Stimulated activated CD8-positive, alpha-beta memory T cell treated with anti-CD3 and anti-CD28 coated beads, Interleukin-4, amount 100 ng/mL, for 1 hour (primary cell): ENCODE results near the gene CNPY4.

Source experiments
- DNase-seq, 2 donors: peaks; one replicate each; pipeline ENCODE4 v3.0.0-alpha.2; 2020; ENCODE audit warnings: low read depth in 2 of 2, low spot score in 1 of 2

Gene CNPY4, protein sequence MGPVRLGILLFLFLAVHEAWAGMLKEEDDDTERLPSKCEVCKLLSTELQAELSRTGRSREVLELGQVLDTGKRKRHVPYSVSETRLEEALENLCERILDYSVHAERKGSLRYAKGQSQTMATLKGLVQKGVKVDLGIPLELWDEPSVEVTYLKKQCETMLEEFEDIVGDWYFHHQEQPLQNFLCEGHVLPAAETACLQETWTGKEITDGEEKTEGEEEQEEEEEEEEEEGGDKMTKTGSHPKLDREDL

DNA sequence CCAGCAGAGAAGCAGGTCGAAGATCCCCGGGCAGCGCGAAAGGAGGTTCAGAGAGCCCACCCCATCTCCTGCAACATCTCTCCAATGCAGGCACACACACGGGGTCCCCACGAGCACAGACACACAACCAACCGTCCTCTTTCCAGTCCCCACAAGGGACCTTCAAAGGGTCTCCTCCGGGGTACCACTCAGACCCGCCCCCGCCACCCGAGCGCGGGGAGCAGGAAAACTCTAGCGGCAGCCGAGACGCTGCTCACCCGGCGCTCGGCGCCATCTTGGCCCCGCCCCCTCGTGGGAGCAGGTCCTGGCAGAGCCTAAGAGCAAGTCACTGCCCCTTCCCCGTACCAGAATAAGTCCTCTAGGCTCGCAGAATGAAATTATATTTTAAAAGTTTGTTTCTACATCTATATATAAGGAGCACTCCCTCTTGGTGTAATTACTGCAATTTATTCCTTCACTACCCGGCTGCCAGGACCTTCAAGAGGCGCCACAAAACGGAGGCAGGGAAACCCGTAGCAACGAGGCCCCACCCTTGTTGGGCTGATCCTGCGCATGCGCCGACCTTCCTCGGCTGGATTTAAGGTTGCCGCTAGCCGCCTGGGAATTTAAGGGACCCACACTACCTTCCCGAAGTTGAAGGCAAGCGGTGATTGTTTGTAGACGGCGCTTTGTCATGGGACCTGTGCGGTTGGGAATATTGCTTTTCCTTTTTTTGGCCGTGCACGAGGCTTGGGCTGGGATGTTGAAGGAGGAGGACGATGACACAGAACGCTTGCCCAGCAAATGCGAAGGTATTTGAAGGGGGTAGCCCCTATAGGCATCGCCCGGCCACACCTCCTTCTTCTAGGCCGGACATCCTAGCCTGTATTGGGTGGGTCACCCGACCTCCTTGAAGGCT, at the start of gene CNPY4, which contains the start of gene TAF6:
TSS of gene CNPY4 (plus strand) at position 563 of the 898 bp plus-strand sequence. CDS start at position 674, 111 bp downstream.
TSS of gene TAF6 (minus strand) at position 287 of the 898 bp plus-strand sequence. CDS start 5,149 bp downstream, outside the sequence.
- DNase-seq: peak; percentile 92 to 94

DNA sequence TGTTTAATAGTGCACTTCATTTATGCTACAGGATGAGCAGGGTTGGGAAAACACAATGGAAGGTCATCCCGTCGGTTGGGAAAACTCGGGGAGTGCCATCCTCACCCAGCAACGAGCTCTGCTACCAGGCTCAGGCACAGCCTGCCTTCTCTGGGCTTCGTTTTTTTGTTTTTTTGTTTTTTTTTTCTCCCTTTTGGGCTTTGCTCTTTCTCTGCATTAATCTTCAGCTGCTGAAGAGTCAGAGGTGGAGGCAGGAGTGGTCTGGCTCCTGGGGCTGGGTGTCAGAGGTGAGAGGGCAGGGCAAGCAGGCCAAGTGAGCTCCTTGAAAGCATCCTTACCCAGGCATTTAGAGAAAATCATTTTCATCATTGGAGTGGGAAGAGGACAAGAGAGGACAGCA, 49.4 kb upstream of the CNPY4 start:
- no peak for DNase-seq

GRCh38 chr7:100071018-100071723, 48.3 kb upstream of the CNPY4 start:
- no peak for DNase-seq

GRCh38 chr7:100072462-100072861, 47.0 kb upstream of the CNPY4 start:
- no peak for DNase-seq

GRCh38 chr7:100074841-100075240, 44.6 kb upstream of the CNPY4 start:
- no peak for DNase-seq

DNA sequence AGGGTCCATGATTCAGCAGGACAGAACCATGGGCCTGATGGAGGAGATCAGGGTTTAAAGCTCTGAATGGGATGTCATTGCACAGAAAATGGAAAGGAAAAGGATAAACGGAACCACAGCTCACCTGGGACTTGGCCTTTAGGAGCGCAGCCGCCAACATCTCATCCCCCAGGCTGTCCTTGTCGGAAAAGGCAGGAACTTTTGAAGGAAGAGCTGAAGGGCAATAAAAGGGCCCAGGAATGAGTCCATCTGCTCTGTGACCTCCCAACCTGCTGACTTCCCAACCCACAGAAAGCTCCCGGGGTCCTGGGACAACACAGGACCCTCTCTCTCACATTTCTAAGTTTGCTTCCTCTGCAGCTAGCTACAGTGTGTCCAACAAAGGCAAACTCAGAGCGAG, 44.0 kb upstream of the CNPY4 start:
- DNase-seq: no peak

DNA sequence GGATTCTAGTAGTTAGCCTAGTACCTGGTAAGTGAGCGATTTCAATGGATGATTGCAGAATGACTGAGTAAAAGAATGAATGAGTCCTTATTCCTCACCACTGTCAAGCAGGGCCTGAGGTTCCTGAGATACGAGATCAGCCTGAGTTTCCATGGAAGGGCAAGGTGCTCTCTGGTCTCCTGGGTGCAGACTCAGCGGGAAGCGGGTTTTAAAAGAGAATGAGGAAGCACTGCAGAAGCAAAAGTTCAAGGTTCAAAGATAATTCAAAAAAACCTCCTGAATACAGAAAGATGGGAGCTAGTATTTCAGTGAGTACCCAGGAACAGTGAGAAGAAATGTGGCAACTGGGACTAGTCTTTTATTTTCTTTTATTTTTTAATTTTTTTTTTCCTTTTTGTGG, 42.2 kb upstream of the CNPY4 start:
- no peak for DNase-seq

DNA sequence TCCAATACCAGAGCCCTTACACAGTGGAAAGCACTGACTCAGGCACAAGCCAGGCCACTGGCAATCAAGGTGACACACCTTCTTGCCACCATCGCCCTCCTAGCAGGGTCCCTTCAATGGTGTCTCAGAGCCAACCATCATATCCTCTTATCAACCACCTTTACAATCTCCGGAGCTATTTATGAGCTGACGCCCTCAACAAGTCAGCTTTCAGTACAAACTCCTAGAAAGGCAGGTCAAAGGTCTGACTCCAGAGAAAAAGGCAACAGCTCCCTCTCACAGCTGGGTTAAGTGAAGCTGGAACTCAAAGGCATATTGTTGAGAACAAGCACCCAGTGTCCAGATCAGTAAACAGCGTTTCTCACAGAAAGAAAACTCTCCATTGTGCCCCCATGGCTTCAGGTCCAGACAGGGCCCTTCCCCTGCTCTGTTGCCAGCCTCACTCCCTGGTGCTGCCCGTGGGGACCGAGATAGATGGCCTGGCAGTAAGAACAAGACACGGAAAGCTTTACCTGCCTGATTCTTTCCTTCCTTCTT, 40.3 kb upstream of the CNPY4 start:
- no peak for DNase-seq

GRCh38 chr7:100080907-100081534, 38.4 kb upstream of the CNPY4 start:
- DNase-seq: no peak

DNA sequence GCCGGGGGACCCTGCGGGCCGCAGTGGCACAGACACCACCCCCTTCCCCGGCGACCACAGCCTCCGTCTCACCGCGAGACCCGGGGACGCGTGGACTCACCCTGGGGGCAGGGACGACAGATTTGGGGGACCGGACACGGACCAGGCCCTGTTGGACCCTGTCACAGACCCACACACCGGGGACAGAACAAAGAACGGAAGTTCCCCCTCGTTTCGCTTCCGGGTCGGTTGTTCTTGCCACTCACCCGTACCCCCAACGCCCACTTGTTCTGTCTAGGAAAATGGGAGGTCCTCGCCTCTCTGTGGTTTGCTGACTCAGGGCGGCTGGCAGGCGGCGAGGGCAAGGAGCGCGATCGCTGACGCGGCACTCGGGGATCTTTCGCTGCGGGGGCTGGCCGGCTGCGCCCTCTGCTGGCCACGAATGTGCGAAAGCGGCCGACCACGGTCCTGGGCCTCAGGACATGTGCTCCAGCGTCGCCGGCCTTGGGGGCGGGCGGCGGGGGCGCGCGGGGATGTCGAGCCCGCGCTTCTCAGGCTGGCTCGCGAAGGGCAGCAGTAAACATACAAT, 37.8 kb upstream of the CNPY4 start, which contains the start of gene ZNF3:
TSS of gene ZNF3 (minus strand) at position 189 of the 568 bp plus-strand sequence. CDS start 4,366 bp downstream, outside the sequence.
- DNase-seq: peak; percentile 91 to 94

GRCh38 chr7:100082978-100083377, 36.5 kb upstream of the CNPY4 start:
- no peak for DNase-seq

GRCh38 chr7:100085515-100085914, 33.9 kb upstream of the CNPY4 start:
- no peak for DNase-seq

DNA sequence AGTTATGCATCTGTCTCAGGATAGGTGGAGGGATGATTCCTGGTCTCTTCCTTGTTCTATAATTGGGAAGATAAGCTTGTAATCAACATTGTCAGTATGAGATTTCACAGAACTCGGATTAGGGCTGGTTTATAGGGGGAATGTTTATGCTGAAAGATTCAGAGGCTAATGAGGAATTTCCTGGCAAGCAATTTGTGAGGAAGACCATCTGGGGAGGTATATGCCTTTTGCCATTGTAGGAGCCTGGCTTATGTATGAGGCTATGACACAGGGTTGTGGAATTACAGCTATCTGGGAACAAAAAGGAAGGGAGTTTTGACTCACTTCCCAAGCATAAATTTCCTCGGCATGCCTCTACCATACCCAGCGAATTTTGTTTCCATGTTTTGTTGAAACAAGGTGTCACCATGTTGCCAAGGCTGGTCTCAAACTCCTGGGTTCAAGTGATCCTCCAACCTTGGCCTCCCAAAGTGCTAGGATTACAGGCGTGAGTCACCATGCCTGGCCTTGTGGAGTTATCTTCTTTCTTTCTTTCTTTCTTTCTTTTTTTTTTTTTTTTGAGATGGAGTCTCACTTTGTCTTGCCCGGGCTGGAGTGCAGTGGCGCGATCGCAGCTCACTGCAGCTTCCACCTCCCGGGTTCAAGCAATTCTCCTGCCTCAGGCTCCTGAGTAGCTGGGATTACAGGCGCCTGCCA, 32.2 kb upstream of the CNPY4 start:
- DNase-seq: no peak

DNA sequence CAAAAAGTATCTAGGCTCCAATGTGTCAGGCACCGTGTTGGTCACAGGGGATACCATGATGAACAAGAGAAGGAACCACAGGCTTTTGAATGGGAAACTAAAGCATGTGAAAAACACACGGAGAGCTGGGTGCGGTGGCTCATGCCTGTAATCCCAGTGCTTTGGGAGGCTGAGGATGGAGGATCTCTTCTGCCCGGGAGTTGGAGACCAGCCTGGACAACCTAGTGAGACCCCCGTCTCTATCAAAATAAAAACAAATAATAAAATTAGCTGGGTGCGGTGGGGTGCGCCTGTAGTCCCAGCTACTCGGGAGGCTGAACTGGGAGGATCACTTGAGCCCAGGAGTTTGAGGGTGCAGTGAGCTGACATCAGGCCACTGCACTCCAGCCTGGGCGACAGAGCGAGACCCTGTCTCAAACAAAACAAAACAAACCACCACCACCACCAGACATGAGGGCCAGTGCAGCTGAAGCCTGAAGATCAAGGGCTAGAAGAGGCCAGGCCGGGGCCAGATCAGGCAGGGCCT, 31.3 kb upstream of the CNPY4 start:
- no peak for DNase-seq

DNA sequence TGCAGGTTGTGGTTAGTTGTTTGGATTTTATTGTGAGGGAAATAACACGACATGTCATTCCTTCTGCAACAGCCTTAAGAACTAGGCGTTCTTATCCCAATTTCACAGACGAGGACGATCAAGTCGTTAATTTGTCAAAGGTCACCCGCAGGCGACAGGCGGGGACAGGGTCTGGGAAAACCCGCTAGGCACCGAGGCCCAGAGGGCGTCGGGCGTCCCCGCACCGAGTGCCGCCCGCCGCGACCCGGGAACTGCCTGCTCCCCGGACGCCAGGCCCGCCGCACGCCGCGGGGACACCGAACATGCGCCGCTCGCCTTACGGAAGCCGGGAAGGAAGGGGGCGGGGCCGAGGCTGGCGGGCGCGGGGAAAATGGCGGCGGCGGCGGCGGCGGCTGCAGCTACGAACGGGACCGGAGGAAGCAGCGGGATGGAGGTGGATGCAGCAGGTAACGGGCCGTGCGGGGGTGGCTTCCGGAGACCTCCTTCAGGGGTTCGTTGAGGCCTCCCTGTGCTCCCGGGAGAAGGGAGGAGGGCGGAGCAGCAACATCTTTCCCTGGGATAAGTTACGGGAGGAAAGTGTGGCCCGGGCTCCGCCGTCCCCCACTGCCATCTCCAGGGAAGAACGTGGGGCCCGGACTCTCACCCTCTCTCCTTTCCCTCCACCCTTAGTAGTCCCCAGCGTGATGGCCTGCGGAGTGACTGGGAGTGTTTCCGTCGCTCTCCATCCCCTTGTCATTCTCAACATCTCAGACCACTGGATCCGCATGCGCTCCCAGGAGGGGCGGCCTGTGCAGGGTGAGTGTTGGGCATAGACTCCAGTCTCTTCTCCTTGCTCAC, 30.6 kb upstream of the CNPY4 start, which contains the start of gene COPS6:
TSS of gene COPS6 (plus strand) at position 349 of the 837 bp plus-strand sequence. CDS start at position 371, 22 bp downstream.
- peak; percentile 60 to 72 for DNase-seq

DNA sequence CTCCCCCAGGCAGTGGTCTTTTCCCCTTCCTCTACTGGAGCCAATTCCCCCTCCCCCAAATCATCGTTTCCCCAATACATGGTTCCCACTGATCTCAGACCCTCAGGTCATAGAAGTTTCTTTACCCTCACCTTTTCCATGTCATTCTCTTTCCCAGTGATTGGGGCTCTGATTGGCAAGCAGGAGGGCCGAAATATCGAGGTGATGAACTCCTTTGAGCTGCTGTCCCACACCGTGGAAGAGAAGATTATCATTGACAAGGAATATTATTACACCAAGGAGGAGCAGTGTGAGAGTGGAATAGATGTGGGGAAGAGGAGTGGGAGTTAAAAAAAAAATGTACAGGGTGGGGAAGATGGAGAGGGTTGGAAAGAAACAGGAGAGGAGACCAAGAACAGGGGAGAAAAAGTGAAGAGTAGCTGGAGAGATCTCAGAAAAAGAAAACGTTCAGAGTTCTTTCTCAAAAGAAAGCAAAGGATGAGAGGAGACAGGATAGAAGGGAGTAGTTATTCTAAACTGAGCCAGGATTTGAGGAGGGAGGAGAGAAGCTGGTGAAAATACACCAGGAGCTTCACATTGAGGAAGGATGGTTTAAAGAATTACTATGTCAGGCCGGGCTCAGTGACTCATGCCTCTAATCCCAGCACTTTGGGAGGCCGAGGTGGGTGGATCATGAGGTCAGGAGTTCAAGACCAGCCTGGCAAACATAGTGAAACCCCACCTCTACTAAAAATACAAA, 29.8 kb upstream of the CNPY4 start:
- DNase-seq: no peak

DNA sequence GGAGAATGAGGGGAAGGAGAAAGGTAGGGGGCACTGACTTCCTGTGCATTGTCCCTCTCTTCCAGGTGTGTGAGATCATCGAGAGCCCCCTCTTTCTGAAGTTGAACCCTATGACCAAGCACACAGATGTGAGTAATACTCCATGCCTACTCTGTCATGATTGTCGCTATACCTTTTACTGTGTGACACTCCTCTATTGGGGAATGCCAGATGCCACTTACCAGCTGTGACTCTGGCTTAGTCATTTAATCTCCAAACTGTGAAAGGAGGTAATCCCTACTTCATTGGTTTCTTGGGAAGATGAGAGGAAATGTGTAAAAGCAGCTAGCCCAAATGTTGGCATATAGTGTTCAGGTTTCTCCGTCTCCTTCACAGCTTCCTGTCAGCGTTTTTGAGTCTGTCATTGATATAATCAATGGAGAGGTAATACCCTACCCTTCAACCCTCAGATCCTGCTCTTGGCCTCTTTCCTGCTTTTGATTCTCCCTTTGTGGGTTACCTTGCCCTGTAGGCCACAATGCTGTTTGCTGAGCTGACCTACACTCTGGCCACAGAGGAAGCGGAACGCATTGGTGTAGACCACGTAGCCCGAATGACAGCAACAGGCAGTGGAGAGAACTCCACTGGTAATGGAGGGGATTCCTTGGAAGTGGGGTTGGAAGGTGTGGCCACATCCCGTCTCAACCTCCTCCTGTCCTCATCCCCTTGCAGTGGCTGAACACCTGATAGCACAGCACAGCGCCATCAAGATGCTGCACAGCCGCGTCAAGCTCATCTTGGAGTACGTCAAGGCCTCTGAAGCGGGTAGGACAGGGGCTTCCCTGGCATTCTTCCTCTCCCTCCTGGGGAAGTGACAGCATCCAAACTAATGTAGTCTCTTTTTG, 28.7 kb upstream of the CNPY4 start:
- DNase-seq: no peak
